IPS DF 6.9 (cell line): Measurements from ENCODE around the gene TRPM1.

Experiments
- DNase-seq: peaks from one replicate; pipeline ENCODE4 v3.0.0-alpha.2; 2013; ENCODE audit warnings: low read depth, low spot score
- H3K27ac ChIP-seq: one replicate; pipeline ENCODE4 v1.5.1; 2013; ENCODE audit warnings: low read length, control low read depth
- H3K27me3 ChIP-seq: 2 replicates; pipeline ENCODE4 v1.6.1; 2013; ENCODE audit warnings: mild to moderate bottlenecking, low read length; ENCODE audit not compliant: control insufficient read depth, insufficient read depth
- H3K36me3 ChIP-seq: 2 replicates; pipeline ENCODE4 v1.6.1; 2013; ENCODE audit warnings: low read length; ENCODE audit not compliant: control insufficient read depth, insufficient read depth
- H3K4me1 ChIP-seq: 2 replicates; pipeline ENCODE4 v1.6.1; 2013; ENCODE audit warnings: low read length; ENCODE audit not compliant: control insufficient read depth, insufficient read depth
- H3K4me3 ChIP-seq: 2 replicates; pipeline ENCODE4 v1.5.1; 2013; ENCODE audit warnings: mild to moderate bottlenecking, low read length
- H3K9me3 ChIP-seq: 2 replicates; pipeline ENCODE4 v1.6.1; 2013; ENCODE audit warnings: low read length, inconsistent platforms; ENCODE audit not compliant: control insufficient read depth, insufficient read depth
- WGBS: extraction: QIAGEN DNeasy Blood & Tissue Kit; methylation state at CpG from one replicate; pipeline ENCODE4 v1.1.7; 2013; ENCODE audit warnings: mixed read lengths, missing lambda C conversion rate; ENCODE audit not compliant: insufficient read length, insufficient coverage; 5-methylcytosine and 5-hydroxymethylcytosine counted together

TRPM1 gene

DNA sequence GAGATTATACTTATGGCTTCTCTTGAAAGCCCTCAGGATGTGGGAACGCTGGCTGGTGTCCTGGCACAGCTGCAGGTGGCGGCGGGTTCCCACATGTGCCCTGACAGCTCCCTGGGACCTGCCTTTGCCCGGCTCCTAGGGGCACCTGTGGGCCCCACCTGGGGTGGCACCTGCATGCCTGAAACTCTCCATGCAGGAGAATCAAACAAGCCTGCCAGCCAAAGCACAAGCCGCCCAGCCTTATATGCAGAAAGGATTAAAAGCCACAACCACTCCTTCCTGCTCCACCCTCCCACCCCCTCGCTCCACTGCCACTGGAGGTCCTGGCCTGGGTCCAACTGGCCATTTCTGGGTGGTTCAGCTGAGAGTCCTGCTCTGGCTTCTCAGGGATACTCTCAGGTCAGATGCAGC lies 18.1 kb downstream of the TRPM1 start:
- H3K27me3 ChIP-seq = no peaks in the 10 kb centered on the region

DNA sequence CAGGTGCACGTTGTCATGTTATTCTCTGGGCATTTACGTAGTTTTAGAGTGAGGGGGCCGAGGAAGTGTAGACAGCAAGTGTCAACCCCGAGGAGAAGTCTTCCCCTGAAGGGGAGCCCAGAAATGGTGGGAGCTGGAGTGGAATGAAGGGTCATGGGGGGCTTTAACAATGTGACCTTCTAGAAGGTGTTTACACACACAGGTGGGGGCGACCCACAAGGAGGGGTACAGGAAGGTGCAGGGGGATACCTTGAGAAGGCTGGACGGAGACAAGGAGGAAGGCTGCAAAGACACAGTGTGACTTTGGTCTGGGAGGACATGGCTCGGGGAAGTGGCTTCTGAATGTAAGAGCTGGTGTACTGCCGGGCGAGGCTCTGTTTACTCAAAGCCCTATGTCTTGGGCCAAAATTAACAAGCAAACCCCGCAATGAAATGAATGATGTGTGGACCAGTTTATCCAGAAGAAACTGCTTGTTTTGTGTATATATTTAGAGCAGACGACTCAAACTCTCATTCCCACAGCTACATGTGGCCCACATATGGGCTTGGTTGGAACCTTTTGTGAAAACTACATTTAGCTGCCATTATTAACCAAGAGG lies 18.7 kb downstream of the TRPM1 start:
- Histone ChIP-seq H3K27me3 (no peaks in the 10 kb centered on the region), H3K9me3 (no peaks in the 10 kb centered on the region), H3K4me1 (peaks cover 17% of the 10 kb centered on the region), H3K4me3 (no peak overlapping the region), H3K27ac (no peak overlapping the region), H3K36me3 (no peaks in the 10 kb centered on the region)
- WGBS = no CpG with 5 or more reads among the region's 11 CpGs
- no peak for DNase-seq

More for the DNA sequence above, 18.1 kb downstream of the TRPM1 start:
- no CpG with 5 or more reads among the region's 6 CpGs for WGBS
- peaks cover 15% of the 10 kb centered on the region for H3K4me1 ChIP-seq
- no peak overlapping the region for H3K27ac ChIP-seq
- no peaks in the 10 kb centered on the region for H3K9me3 ChIP-seq
- H3K36me3 ChIP-seq = no peaks in the 10 kb centered on the region; the same call in 1 of the 2 replicates
- H3K4me3 ChIP-seq = no peak overlapping the region
- no peak for DNase-seq

DNA sequence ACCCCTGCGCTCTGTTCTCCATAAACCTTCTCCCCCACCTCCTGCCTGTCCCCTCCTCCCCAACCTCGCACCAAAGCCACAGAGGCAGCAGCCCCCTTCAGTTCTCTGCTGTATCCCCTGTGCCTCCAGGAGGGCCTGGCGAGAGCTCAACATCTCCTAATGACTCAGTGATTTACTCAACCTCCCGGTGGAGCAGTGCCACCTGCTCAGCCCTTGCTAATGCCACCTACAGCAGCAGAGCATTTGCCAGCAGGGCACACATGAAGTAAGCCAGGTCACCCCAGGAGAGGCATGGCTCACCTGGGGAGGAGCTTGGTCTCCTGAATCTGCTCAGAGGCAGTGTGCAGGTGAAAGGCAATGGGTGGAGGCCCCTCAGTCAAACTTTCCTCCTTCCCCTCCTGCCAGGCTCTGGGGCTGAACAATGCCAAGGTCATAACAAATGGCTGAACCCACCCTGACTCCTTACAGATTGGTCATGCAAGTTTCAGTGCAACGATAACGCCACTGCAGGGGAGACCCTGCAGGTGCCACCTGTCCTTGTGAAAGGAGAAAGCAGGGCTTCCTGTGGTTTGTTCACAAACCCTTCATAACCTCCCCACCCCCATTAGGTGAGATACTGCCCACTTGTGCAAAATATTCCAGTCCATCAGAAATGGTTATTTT lies 19.8 kb downstream of the TRPM1 start:
- H3K9me3 ChIP-seq = no peaks in the 10 kb centered on the region
- no peak overlapping the region for H3K4me3 ChIP-seq
- no peak overlapping the region for H3K27ac ChIP-seq
- H3K36me3 ChIP-seq = no peaks in the 10 kb centered on the region
- DNase-seq = no peak
- H3K27me3 ChIP-seq = no peaks in the 10 kb centered on the region
- no CpG with 5 or more reads among the region's 6 CpGs for WGBS
- H3K4me1 ChIP-seq = peaks cover 23% of the 10 kb centered on the region

DNA sequence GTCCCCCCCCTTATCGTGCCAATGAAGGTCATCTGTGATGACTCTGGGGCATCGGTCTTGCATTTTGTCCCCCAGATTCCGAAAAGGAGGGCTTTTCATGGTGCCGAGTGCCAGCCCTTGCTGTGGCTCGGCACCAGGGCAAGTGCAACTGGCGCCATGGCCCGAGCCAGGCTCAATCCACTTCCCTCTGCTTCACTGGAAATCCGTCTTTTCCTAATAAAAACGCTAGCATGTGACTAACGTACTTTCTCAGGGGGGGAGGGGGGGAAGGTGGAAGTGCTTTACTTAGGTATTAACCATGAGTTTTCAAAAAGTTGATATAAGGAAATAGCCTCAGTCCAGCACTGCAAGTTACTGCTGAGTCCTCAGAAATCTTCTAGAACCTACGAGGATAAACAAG lies 20.5 kb downstream of the TRPM1 start:
- H3K27ac ChIP-seq = no peak overlapping the region
- WGBS = no CpG with 5 or more reads among the region's 11 CpGs
- no peak overlapping the region for H3K4me3 ChIP-seq
- no peaks in the 10 kb centered on the region for H3K36me3 ChIP-seq
- H3K9me3 ChIP-seq = no peaks in the 10 kb centered on the region
- H3K27me3 ChIP-seq = no peaks in the 10 kb centered on the region
- no peak for DNase-seq
- peaks cover 23% of the 10 kb centered on the region for H3K4me1 ChIP-seq

DNA sequence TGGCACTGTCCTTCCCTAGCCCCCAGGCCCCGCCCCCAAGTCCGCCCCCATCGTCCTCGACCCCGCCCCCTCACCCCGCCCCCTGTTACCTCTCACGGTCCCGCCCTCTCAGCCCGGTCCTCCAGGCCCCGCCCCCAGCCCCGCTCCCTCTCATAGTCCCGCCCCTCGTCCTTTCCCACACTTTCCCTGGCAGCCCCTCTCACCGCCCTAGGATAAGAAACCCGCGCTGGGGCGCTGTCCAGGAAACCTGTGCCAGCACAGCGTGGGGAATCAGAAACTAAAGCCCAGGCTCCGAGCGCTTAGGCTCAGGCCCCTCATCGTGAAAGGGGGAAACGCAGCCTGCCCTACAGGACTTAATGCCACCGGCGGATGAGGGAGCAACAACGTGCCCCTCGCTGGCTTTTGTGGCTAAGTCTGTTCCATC lies 20.9 kb downstream of the TRPM1 start:
- no peak for DNase-seq
- peaks cover 23% of the 10 kb centered on the region for H3K4me1 ChIP-seq
- peak overlapping the region; percentile 13; the same call in 1 of the 2 replicates for H3K4me3 ChIP-seq
- no peak overlapping the region for H3K27ac ChIP-seq
- no peaks in the 10 kb centered on the region for H3K36me3 ChIP-seq
- no peaks in the 10 kb centered on the region for H3K27me3 ChIP-seq
- no peaks in the 10 kb centered on the region for H3K9me3 ChIP-seq
- no CpG with 5 or more reads among the region's 26 CpGs for WGBS

DNA sequence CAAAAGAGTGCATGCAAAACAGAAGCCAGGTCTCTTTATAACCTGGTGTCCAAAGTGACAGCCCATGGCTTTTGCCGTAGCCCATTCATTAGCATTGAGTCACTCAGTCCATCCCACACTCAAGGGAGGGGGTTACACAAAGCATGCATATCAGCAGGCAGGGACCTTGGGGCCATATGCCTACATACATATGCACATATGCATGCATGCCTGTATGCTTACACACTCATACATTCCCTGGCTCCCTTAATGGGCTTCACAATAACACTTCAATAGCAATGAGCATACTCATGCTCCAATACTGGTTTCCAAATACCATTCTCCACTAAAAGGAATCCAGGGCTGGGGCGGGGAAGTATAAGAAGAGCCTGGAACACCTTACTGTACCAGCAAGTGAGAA lies 22.0 kb downstream of the TRPM1 start:
- WGBS = no CpG with 5 or more reads among the region's 2 CpGs
- no peaks in the 10 kb centered on the region for H3K9me3 ChIP-seq
- H3K27me3 ChIP-seq = no peaks in the 10 kb centered on the region
- no peak overlapping the region for H3K4me3 ChIP-seq
- peaks cover 23% of the 10 kb centered on the region for H3K4me1 ChIP-seq
- no peak for DNase-seq
- H3K27ac ChIP-seq = no peak overlapping the region
- no peaks in the 10 kb centered on the region for H3K36me3 ChIP-seq

DNA sequence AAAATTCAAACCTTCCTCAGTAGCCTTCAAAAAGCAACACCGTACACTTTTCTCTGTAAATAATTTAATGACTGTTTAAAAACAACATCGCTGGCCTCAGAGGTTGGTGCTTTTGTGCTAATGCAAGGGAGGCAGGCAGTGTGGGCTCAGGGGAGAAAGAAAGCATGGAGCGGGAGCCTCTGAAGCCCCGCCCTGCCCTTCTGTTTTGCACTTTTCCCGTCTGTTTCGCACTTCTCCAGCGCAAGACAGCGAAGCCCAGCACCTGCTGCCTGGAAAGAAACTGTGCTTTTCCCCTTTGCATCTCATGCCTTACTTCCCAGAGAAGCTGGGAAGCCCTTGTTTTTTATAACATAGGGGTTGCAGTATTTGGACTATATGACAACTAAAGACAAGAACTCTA lies 23.1 kb downstream of the TRPM1 start:
- no CpG with 5 or more reads among the region's 8 CpGs for WGBS
- no peaks in the 10 kb centered on the region for H3K36me3 ChIP-seq
- DNase-seq = no peak
- no peak overlapping the region for H3K4me3 ChIP-seq
- H3K4me1 ChIP-seq = peaks cover 23% of the 10 kb centered on the region
- no peak overlapping the region for H3K27ac ChIP-seq
- H3K27me3 ChIP-seq = no peaks in the 10 kb centered on the region
- H3K9me3 ChIP-seq = no peaks in the 10 kb centered on the region

DNA sequence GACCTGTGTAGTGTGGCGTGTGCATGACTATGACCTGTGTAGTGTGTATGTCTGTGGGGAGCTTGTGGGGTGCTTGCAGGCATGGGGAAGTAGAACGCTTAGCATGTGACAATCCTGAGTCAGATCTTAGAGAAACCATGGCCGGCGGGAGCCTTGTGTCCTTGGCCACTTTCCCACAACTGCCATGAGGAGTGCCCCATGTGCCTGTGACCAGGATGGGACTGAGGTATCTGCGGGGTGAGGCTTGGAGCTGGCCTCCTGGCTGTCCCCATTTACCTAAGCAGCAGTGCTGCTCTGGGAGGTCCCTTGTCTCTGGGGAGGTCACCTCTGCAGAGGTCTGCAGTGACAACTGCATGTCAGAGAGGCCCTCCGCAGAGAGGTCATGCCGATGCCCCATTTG lies 23.6 kb downstream of the TRPM1 start:
- Histone ChIP-seq H3K4me3 (no peak overlapping the region), H3K36me3 (no peaks in the 10 kb centered on the region), H3K4me1 (peaks cover 23% of the 10 kb centered on the region), H3K27me3 (no peaks in the 10 kb centered on the region), H3K27ac (no peak overlapping the region), H3K9me3 (no peaks in the 10 kb centered on the region)
- no peak for DNase-seq
- no CpG with 5 or more reads among the region's 7 CpGs for WGBS

DNA sequence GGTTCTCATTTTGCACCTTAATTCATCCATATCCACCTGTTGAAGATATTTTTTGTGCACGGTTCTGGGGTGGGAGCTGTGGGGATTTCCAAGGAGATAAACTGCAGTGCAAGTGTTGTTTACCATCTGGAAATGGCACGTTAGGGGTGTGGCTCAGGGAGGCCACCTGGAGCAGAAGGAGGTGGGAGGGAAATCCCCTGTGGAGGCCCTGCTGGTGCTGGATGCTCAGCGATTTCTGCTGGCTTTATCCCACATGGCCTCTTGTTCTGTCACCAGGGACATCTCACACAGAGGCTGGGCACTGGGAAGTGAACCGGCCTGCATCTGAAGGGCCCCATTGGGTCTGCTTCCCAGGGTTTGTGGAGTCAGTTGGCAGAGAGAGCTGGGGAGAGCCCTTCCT lies 24.3 kb downstream of the TRPM1 start:
- Histone ChIP-seq H3K36me3 (no peaks in the 10 kb centered on the region), H3K27ac (no peak overlapping the region), H3K4me3 (no peak overlapping the region), H3K9me3 (no peaks in the 10 kb centered on the region), H3K4me1 (peaks cover 23% of the 10 kb centered on the region), H3K27me3 (no peaks in the 10 kb centered on the region)
- no peak for DNase-seq
- WGBS = no CpG with 5 or more reads among the region's 4 CpGs

DNA sequence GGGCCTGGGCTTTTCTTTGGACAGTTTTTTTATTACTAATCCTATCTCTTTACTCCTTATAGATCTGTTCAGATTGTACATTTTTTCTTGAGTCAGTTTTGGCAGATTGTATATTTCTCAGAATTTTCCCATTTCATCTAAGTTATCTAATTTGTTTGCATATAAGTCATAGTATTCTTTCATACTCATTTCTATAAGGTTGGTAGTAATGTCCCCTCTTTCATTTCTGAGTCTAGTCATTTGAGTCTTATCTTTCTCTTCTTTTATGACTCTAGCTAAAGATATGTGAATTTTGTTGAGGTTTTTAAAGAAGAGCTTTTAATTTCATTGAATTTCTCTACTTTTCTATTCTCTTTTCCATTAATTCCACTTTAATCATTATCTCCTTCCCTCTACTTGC lies 27.2 kb downstream of the TRPM1 start:
- H3K36me3 ChIP-seq = no peaks in the 10 kb centered on the region
- peaks cover 10% of the 10 kb centered on the region; the same call in 1 of the 2 replicates for H3K4me1 ChIP-seq
- H3K27me3 ChIP-seq = no peaks in the 10 kb centered on the region
- no peaks in the 10 kb centered on the region for H3K9me3 ChIP-seq
- no peak overlapping the region for H3K4me3 ChIP-seq
- H3K27ac ChIP-seq = no peak overlapping the region
- no peak for DNase-seq

DNA sequence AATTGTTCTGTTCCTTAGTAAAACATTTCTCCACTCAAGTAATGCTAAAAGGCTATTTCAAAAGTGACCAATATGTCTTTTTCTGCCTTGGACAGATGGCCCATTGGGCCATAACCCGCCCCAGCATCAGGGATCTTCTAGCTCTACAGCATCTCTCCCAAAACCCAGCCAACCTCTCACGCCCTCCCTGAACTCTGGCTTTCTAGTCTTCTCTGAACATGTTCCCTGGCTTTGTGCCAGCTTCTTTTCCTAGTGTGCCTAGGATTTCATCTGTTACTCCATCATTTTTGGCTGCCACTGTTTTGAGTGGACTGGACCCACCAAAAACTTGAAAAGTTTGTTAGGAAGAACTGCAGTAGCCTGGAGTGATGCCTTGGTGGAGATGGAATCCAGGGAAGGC lies 30.7 kb downstream of the TRPM1 start:
- H3K27me3 ChIP-seq = no peaks in the 10 kb centered on the region
- H3K9me3 ChIP-seq = no peaks in the 10 kb centered on the region
- H3K27ac ChIP-seq = no peak overlapping the region
- H3K4me3 ChIP-seq = no peak overlapping the region
- DNase-seq = no peak
- no peaks in the 10 kb centered on the region for H3K4me1 ChIP-seq
- no peaks in the 10 kb centered on the region for H3K36me3 ChIP-seq
- no CpG with 5 or more reads among the region's 2 CpGs for WGBS
